SK-N-SH (cell line): ENCODE results near the gene MESP1. TPM values are rescaled to one million over a fixed set of nuclear protein-coding genes. Genes with fewer than 3 reads are reported as not detected.

Experiments
- CTCF ChIA-PET: fragments of 300-600, 350-600 bp; formaldehyde crosslinking; extraction: SDS; loops from one replicate; lab custom pipeline; 2021; lab: Yijun Ruan, JAX
- POLR2A ChIA-PET: fragments of 350-600 bp; sonication (Branson Sonifier 250); formaldehyde crosslinking; extraction: SDS; loops from one replicate; lab custom pipeline; 2020; ENCODE audit warnings: antibody characterized with exemption, inconsistent platforms; lab: Yijun Ruan, JAX
- DNase-seq: peaks from one replicate; pipeline ENCODE4 v3.0.0; 2012
- H2AFZ ChIP-seq: fragments of 200-600 bp; sonication (generic); 2 replicates; pipeline ENCODE4 v1.8.1; 2016; ENCODE audit warnings: antibody characterized with exemption, mild to moderate bottlenecking, low read depth
- H3F3A ChIP-seq: fragments of 200-600 bp; sonication (generic); replicated peaks from 2 replicates; pipeline ENCODE3; 2016; ENCODE audit warnings: antibody characterized with exemption, mild to moderate bottlenecking; ENCODE audit not compliant: insufficient read depth
- H3K27ac ChIP-seq, 2 experiments: fragments of 200-500 bp in 1 of 2; fragments of 200-600 bp in 1 of 2; sonication (Bioruptor generic) in 1 of 2; sonication (generic), shearing (Covaris generic) in 1 of 2; 2 replicates each; pipeline versions ENCODE4 v1.5.1 to v1.6.1; 2014 to 2016; ENCODE audit warnings: low read depth in 2 of 2, inconsistent platforms in 1 of 2, low read length in 1 of 2, mild to moderate bottlenecking in 1 of 2, mixed read lengths in 1 of 2
- H3K27me3 ChIP-seq: fragments of 200-600 bp; sonication (generic), shearing (Covaris generic); 2 replicates; pipeline ENCODE4 v1.6.1; 2016; ENCODE audit warnings: mixed run types; ENCODE audit not compliant: insufficient read depth
- H3K36me3 ChIP-seq, 2 experiments: fragments of 200-500 bp in 1 of 2; fragments of 200-600 bp in 1 of 2; sonication (Bioruptor generic) in 1 of 2; sonication (generic) in 1 of 2; replicated peaks in 1 of 2; 2 replicates each; pipeline versions ENCODE3 to v1.5.1; 2014 to 2016; ENCODE audit warnings: low read length in 1 of 2, mild to moderate bottlenecking in 1 of 2; ENCODE audit not compliant: insufficient read depth in 2 of 2, control insufficient read depth in 1 of 2
- H3K4me1 ChIP-seq, 2 experiments: fragments of 200-500 bp in 1 of 2; fragments of 200-600 bp in 1 of 2; sonication (Bioruptor generic) in 1 of 2; sonication (generic), shearing (Covaris generic) in 1 of 2; 2 replicates each; pipeline versions ENCODE4 v1.5.1 to v1.6.1; 2014 to 2016; ENCODE audit warnings: low read depth in 1 of 2, low read length in 1 of 2, mixed run types in 1 of 2; ENCODE audit not compliant: insufficient read depth in 2 of 2, control insufficient read depth in 1 of 2
- H3K4me2 ChIP-seq: fragments of 200-600 bp; sonication (generic), shearing (Covaris generic); 2 replicates; pipeline ENCODE4 v1.6.1; 2017; ENCODE audit warnings: mixed run types
- H3K4me3 ChIP-seq, 2 experiments: fragments of 200-500 bp in 1 of 2; fragments of 200-600 bp in 1 of 2; sonication (Bioruptor generic) in 1 of 2; sonication (generic), shearing (Covaris generic) in 1 of 2; 2 replicates each; pipeline versions ENCODE4 v1.5.1 to v1.8.1; 2014 to 2016; ENCODE audit warnings: low read depth in 2 of 2, inconsistent platforms in 1 of 2, low read length in 1 of 2, mild to moderate bottlenecking in 1 of 2, mixed read lengths in 1 of 2, moderate library complexity in 1 of 2
- H3K79me2 ChIP-seq: fragments of 200-600 bp; sonication (generic); 2 replicates; pipeline ENCODE4 v1.8.1; 2017; ENCODE audit warnings: mild to moderate bottlenecking; ENCODE audit not compliant: insufficient read depth
- H3K9ac ChIP-seq: fragments of 200-600 bp; sonication (generic); 2 replicates; pipeline ENCODE4 v1.6.1; 2017; ENCODE audit warnings: mixed run types
- H3K9me2 ChIP-seq: fragments of 200-600 bp; sonication (generic); 2 replicates; pipeline ENCODE4 v1.6.1; 2017; ENCODE audit warnings: mixed run types
- H3K9me3 ChIP-seq: fragments of 200-600 bp; sonication (generic); 2 replicates; pipeline ENCODE4 v1.6.1; 2017; ENCODE audit warnings: mixed run types, mild to moderate bottlenecking, moderate library complexity
- H4K20me1 ChIP-seq: fragments of 200-600 bp; sonication (generic); 2 replicates; pipeline ENCODE4 v1.6.1; 2017; ENCODE audit warnings: mild to moderate bottlenecking, mixed run types; ENCODE audit not compliant: insufficient read depth
- CHD2 ChIP-seq: fragments of 150-350 bp; IDR thresholded peaks from 2 replicates; pipeline ENCODE4 v1.6.1; 2018; ENCODE audit warnings: low read length; ENCODE audit not compliant: partially characterized antibody
- ELF1 ChIP-seq: IDR thresholded peaks from 2 replicates; pipeline ENCODE4 v1.4.0; 2012
- EZH2phosphoT487 ChIP-seq: fragments of 200-600 bp; sonication (generic); IDR thresholded peaks from 2 replicates; pipeline ENCODE4 v1.6.1; 2017; ENCODE audit warnings: low read depth, mixed run types, mild to moderate bottlenecking, antibody characterized with exemption, moderate library complexity, borderline replicate concordance
- FOSL2 ChIP-seq: IDR thresholded peaks from 2 replicates; pipeline ENCODE4 v1.4.0; 2012; ENCODE audit warnings: low read depth, mild to moderate bottlenecking, moderate library complexity, borderline replicate concordance
- FOXM1 ChIP-seq: IDR thresholded peaks from 2 replicates; pipeline ENCODE4 v1.4.0; 2012; ENCODE audit warnings: low read depth, mild to moderate bottlenecking
- JUND ChIP-seq: IDR thresholded peaks from 2 replicates; pipeline ENCODE4 v1.4.0; 2012
- POLR2AphosphoS5 ChIP-seq: IDR thresholded peaks from 2 replicates; pipeline ENCODE4 v1.6.1; 2012; ENCODE audit warnings: low read depth, low read length
- RAD21 ChIP-seq: IDR thresholded peaks from 2 replicates; pipeline ENCODE4 v1.6.1; 2012; ENCODE audit warnings: mild to moderate bottlenecking, low read length
- RCOR1 ChIP-seq: fragments of 150-350 bp; IDR thresholded peaks from 2 replicates; pipeline ENCODE4 v1.6.1; 2017; ENCODE audit warnings: antibody characterized with exemption, low read length
- RFX5 ChIP-seq: IDR thresholded peaks from 2 replicates; pipeline ENCODE4 v1.6.1; 2012; ENCODE audit warnings: mild to moderate bottlenecking, improper control_type of control experiment, low read length
- RXRA ChIP-seq: IDR thresholded peaks from 2 replicates; pipeline ENCODE4 v1.4.0; 2012; ENCODE audit warnings: low read depth, mild to moderate bottlenecking, borderline replicate concordance
- SMC3 ChIP-seq: IDR thresholded peaks from 2 replicates; pipeline ENCODE4 v1.6.1; 2012; ENCODE audit warnings: low read depth, low read length, improper control_type of control experiment
- TAF1 ChIP-seq: IDR thresholded peaks from 2 replicates; pipeline ENCODE4 v1.6.1; 2012; ENCODE audit warnings: low read depth, mild to moderate bottlenecking, low read length, moderate library complexity, borderline replicate concordance
- TCF12 ChIP-seq: IDR thresholded peaks from 2 replicates; pipeline ENCODE4 v1.4.0; 2012
- YY1 ChIP-seq: IDR thresholded peaks from 2 replicates; pipeline ENCODE4 v1.4.0; 2012; ENCODE audit warnings: low read depth, mild to moderate bottlenecking
- WGBS: methylation state at CpG from one replicate; pipeline ENCODE4 v1.1.6; 2017; ENCODE audit warnings: low lambda C conversion rate; 5-methylcytosine and 5-hydroxymethylcytosine counted together
- polyA plus RNA-seq, 3 experiments: library from polyadenylated mRNA; depleted of rRNA; stranded (reverse); fragments of >200 nt; gene quantifications; 2 replicates each; pipeline ENCODE4 v1.2.3, GENCODE V29; 2012
- TF ChIP-seq, protein P1 (sequence below): IDR thresholded peaks from 2 replicates; pipeline ENCODE4 v1.4.0; 2012; ENCODE audit warnings: low read depth, borderline replicate concordance
- TF ChIP-seq, protein P2 (sequence below): IDR thresholded peaks from 2 replicates; pipeline ENCODE4 v1.4.0; 2012; ENCODE audit warnings: low read depth

Gene MESP1
- polyA plus RNA-seq, 1 of the 3 experiments (the other 2 are of a cell fraction), result 0.74 TPM

DNA sequence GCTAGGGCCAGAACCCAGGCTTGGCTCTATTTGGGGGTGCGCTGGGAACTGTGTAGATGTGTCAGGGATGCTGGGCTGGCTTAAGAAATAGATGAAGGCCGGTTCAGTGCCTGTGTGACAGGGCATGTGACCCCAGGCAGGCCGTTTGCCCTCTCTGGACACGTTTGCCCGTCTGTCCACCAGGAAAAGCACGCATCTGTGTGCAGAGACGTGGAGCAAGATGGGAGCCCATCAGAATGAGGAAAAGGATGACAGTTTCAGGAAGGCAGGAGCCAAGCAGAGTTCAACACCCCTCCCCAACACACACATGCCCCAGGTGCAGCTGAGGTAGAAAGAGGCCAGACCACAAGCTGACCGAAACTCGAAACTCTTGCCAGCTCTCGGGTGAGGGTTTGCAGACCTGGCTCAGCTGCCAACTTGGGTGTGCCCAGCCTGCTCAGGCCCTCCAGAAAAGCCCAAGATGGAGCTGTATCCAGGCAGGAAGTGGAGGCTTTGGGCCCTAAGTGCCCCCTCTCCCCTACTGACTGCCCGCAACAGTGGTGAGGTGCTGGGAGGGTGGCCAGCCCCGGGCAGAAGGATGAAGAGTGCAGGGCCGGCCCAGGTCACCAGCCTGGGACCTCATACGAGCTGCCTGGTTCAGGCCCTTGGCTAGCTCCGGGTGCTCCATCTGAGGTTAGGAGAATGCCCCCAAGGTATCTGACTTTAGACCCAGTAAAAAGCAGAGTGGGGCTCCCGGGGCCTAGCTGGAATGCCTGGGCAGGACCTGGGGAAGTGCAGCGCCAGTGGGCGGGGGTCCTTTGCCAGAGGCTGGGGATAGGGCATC, 10.2 kb upstream of the MESP1 start:
- H3K4me1 ChIP-seq, result peaks cover 4 to 20% of the 10 kb centered on the region in 2 experiments; a peak in 1 of 4 replicates
- no peak for DNase-seq
- no peak for TF ChIP-seq JUND
- no peak for TF ChIP-seq FOSL2
- no peak for TF ChIP-seq SMC3
- TF ChIP-seq EZH2phosphoT487, result no peak
- no peak for TF ChIP-seq POLR2AphosphoS5
- TF ChIP-seq, protein P1, sequence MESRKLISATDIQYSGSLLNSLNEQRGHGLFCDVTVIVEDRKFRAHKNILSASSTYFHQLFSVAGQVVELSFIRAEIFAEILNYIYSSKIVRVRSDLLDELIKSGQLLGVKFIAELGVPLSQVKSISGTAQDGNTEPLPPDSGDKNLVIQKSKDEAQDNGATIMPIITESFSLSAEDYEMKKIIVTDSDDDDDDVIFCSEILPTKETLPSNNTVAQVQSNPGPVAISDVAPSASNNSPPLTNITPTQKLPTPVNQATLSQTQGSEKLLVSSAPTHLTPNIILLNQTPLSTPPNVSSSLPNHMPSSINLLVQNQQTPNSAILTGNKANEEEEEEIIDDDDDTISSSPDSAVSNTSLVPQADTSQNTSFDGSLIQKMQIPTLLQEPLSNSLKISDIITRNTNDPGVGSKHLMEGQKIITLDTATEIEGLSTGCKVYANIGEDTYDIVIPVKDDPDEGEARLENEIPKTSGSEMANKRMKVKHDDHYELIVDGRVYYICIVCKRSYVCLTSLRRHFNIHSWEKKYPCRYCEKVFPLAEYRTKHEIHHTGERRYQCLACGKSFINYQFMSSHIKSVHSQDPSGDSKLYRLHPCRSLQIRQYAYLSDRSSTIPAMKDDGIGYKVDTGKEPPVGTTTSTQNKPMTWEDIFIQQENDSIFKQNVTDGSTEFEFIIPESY, result no peak
- no peak for TF ChIP-seq RCOR1
- no peak for TF ChIP-seq RFX5
- TF ChIP-seq CHD2, result no peak
- no peak for TF ChIP-seq RAD21
- TF ChIP-seq ELF1, result no peak
- TF ChIP-seq FOXM1, result no peak
- TF ChIP-seq, protein P2, sequence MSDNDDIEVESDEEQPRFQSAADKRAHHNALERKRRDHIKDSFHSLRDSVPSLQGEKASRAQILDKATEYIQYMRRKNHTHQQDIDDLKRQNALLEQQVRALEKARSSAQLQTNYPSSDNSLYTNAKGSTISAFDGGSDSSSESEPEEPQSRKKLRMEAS, result no peak
- no peak for TF ChIP-seq YY1
- TF ChIP-seq TAF1, result no peak
- TF ChIP-seq RXRA, result no peak
- no peak for TF ChIP-seq TCF12
- H3K4me3 ChIP-seq, result peak overlapping the region in 1 of 2 experiments; percentile 35; a peak in 1 of 4 replicates
- H3K79me2 ChIP-seq, result no peaks in the 10 kb centered on the region
- H3K9me2 ChIP-seq, result no peaks in the 10 kb centered on the region
- no peak overlapping the region; a peak in 1 of 4 replicates for H3K27ac ChIP-seq
- no peaks in the 10 kb centered on the region for H3K27me3 ChIP-seq
- CTCF ChIA-PET, result interaction anchor here (0.6 to 6.9 kb wide), 56 partner anchors 8 to 618 kb away, joined by 3 to 153 read pairs (median 5); partner anchors contain the start of genes ANPEP, MESP1 and MESP2
- no peaks in the 10 kb centered on the region for H4K20me1 ChIP-seq
- POLR2A ChIA-PET, result interaction anchor here (1.0 to 1.7 kb wide), 2 partner anchors 9 to 114 kb away, joined by 4 to 6 read pairs; no protein-coding TSS in a partner anchor
- no peak overlapping the region for H2AFZ ChIP-seq
- H3K36me3 ChIP-seq, result no peaks in the 10 kb centered on the region
- 92% methylated on average over 14 of the region's 18 CpGs for WGBS
- no peaks in the 10 kb centered on the region for H3F3A ChIP-seq
- H3K4me2 ChIP-seq, result no peak overlapping the region
- H3K9me3 ChIP-seq, result no peaks in the 10 kb centered on the region
- no peak overlapping the region for H3K9ac ChIP-seq
